Tibial nerve (tissue), 4 donors: ENCODE data around the gene SGSM1.

Source experiments
- CTCF ChIP-seq, 5 experiments: fragments of 200-600 bp in 3 of 5; fragments of 450-650 bp in 2 of 5; sonication (generic) in 3 of 5; IDR thresholded peaks; one replicate each; pipeline ENCODE4 v1.5.1; 2016 to 2019; ENCODE audit warnings: antibody characterized with exemption in 5 of 5, mild to moderate bottlenecking in 3 of 5, moderate library complexity in 2 of 5
- EP300 ChIP-seq, 2 donors: sonication (generic); formaldehyde crosslinking; IDR thresholded peaks; one replicate each; pipeline ENCODE4 v1.6.1; 2017; ENCODE audit warnings: antibody characterized with exemption in 2 of 2, mild to moderate bottlenecking in 1 of 2

- TF ChIP-seq EP300 (IDR thresholded peaks at IDR 0.05) (no peak), CTCF (IDR thresholded peaks at IDR 0.05) (no peak)
These were observed 144.4 kb downstream of the SGSM1 start for GRCh38 chr22:24950272-24950902.
